Measurements from ENCODE around the gene KRTAP20-1.
A peak's percentile ranks its signal among the peaks of the same experiment; 100 is the strongest.

Gene KRTAP20-1

GRCh38 chr21:30605968-30606367 lies 10.3 kb upstream of the KRTAP20-1 start:
- H3K9ac ChIP-seq (ENCODE audit: low read depth in 1 of 2, low read length in 2 of 2): no peak overlapping the region
- no peaks in the 10 kb centered on the region for H3K36me3 ChIP-seq (ENCODE audit: control insufficient read depth in 1 of 2, insufficient read depth in 2 of 2, low read length in 2 of 2)
- no peak overlapping the region for H3K27ac ChIP-seq (ENCODE audit: low read depth, low read length)
- H3K4me1 ChIP-seq (ENCODE audit: control insufficient read depth in 1 of 2, insufficient read depth in 2 of 2, low read length in 2 of 2): no peaks in the 10 kb centered on the region
- H3K4me3 ChIP-seq (ENCODE audit: low read depth in 1 of 2, low read length in 2 of 2): no peak overlapping the region
- no peaks in the 10 kb centered on the region for H3K27me3 ChIP-seq (ENCODE audit: control insufficient read depth in 1 of 2, insufficient read depth in 2 of 2, low read length in 2 of 2)
- H3K9me3 ChIP-seq (ENCODE audit: control insufficient read depth in 1 of 2, low read length in 2 of 2): peaks cover 0 to 20% of the 10 kb centered on the region in 2 donors

DNA sequence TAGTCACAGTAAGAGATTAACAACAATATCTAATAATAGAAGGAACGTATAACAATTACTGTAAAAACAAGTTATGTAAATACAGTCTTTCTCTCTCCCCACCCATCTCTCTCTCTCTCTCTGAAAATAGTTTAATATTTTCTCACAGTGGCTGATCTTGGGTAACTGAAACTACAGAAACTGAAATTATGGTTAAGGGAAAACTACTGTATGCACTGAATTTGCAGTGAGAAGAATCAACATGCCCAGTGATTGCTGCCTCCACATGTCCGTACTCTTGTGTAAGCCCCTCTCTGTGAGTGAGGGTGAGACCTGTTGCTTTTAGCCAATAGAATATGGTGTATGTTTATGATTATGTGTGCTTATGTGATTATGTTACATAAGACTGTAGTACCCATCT lies 4.1 kb upstream of the KRTAP20-1 start:
- Histone ChIP-seq H3K27me3 (ENCODE audit: control insufficient read depth in 1 of 2, insufficient read depth in 2 of 2, low read length in 2 of 2) (no peaks in the 10 kb centered on the region), H3K4me3 (ENCODE audit: low read depth in 1 of 2, low read length in 2 of 2) (no peak overlapping the region), H3K9ac (ENCODE audit: low read depth in 1 of 2, low read length in 2 of 2) (no peak overlapping the region), H3K27ac (ENCODE audit: low read depth, low read length) (peak overlapping the region; percentile 6), H3K9me3 (ENCODE audit: control insufficient read depth in 1 of 2, low read length in 2 of 2) (peaks cover 0 to 37% of the 10 kb centered on the region in 2 donors), H3K36me3 (ENCODE audit: control insufficient read depth in 1 of 2, insufficient read depth in 2 of 2, low read length in 2 of 2) (no peaks in the 10 kb centered on the region), H3K4me1 (ENCODE audit: control insufficient read depth in 1 of 2, insufficient read depth in 2 of 2, low read length in 2 of 2) (no peaks in the 10 kb centered on the region)

GRCh38 chr21:30613836-30614235 lies 2.4 kb upstream of the KRTAP20-1 start, which contains the start of gene KRTAP6-1:
Gene KRTAP6-1, minus strand, starts transcription at chr21:30613930. Its CDS starts 26 bp downstream, at chr21:30613904.
- Histone ChIP-seq H3K36me3 (ENCODE audit: control insufficient read depth in 1 of 2, insufficient read depth in 2 of 2, low read length in 2 of 2) (no peaks in the 10 kb centered on the region), H3K4me1 (ENCODE audit: control insufficient read depth in 1 of 2, insufficient read depth in 2 of 2, low read length in 2 of 2) (no peaks in the 10 kb centered on the region), H3K4me3 (ENCODE audit: low read depth in 1 of 2, low read length in 2 of 2) (no peak within 1 kb of the TSS), H3K9ac (ENCODE audit: low read depth in 1 of 2, low read length in 2 of 2) (no peak within 1 kb of the TSS), H3K27me3 (ENCODE audit: control insufficient read depth in 1 of 2, insufficient read depth in 2 of 2, low read length in 2 of 2) (no peaks in the 10 kb centered on the region), H3K27ac (ENCODE audit: low read depth, low read length) (no peak within 1 kb of the TSS), H3K9me3 (ENCODE audit: control insufficient read depth in 1 of 2, low read length in 2 of 2) (peaks cover 0 to 31% of the 10 kb centered on the region in 2 donors)

GRCh38 chr21:30615199-30615598 lies 1.0 kb upstream of the KRTAP20-1 start:
- H3K9ac ChIP-seq (ENCODE audit: low read depth in 1 of 2, low read length in 2 of 2): no peak overlapping the region
- H3K27me3 ChIP-seq (ENCODE audit: control insufficient read depth in 1 of 2, insufficient read depth in 2 of 2, low read length in 2 of 2): no peaks in the 10 kb centered on the region
- peaks cover 0 to 31% of the 10 kb centered on the region in 2 donors for H3K9me3 ChIP-seq (ENCODE audit: control insufficient read depth in 1 of 2, low read length in 2 of 2)
- H3K4me3 ChIP-seq (ENCODE audit: low read depth in 1 of 2, low read length in 2 of 2): no peak overlapping the region
- no peaks in the 10 kb centered on the region for H3K4me1 ChIP-seq (ENCODE audit: control insufficient read depth in 1 of 2, insufficient read depth in 2 of 2, low read length in 2 of 2)
- no peaks in the 10 kb centered on the region for H3K36me3 ChIP-seq (ENCODE audit: control insufficient read depth in 1 of 2, insufficient read depth in 2 of 2, low read length in 2 of 2)
- H3K27ac ChIP-seq (ENCODE audit: low read depth, low read length): no peak overlapping the region

DNA sequence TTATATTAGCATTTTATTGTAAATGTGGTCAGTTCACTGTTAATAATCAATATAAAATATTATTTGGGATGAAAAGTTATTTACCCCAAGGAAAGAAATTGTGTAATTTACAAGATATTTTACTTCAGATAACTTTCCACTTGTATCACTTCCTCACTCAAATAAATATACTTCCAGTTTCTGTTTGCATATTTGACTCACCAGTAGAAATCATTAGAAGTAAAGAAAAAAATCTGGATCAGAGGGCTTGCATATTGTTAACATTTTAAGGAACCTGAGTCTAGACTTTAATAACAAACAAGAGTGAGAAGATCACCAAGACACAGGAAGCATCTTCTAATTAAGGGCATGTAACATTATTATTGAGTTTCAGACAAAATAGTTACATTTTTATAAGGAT lies 3.9 kb downstream of the KRTAP20-1 start:
- no peak overlapping the region for H3K9ac ChIP-seq (ENCODE audit: low read depth in 1 of 2, low read length in 2 of 2)
- H3K27me3 ChIP-seq (ENCODE audit: control insufficient read depth in 1 of 2, insufficient read depth in 2 of 2, low read length in 2 of 2): no peaks in the 10 kb centered on the region
- no peak overlapping the region for H3K27ac ChIP-seq (ENCODE audit: low read depth, low read length)
- no peaks in the 10 kb centered on the region for H3K36me3 ChIP-seq (ENCODE audit: control insufficient read depth in 1 of 2, insufficient read depth in 2 of 2, low read length in 2 of 2)
- H3K4me1 ChIP-seq (ENCODE audit: control insufficient read depth in 1 of 2, insufficient read depth in 2 of 2, low read length in 2 of 2): no peaks in the 10 kb centered on the region
- H3K4me3 ChIP-seq (ENCODE audit: low read depth in 1 of 2, low read length in 2 of 2): no peak overlapping the region
- peaks cover 9 to 12% of the 10 kb centered on the region in 2 donors for H3K9me3 ChIP-seq (ENCODE audit: control insufficient read depth in 1 of 2, low read length in 2 of 2)

GRCh38 chr21:30620522-30620921 lies 4.3 kb downstream of the KRTAP20-1 start, which contains the start of gene KRTAP20-4:
Gene KRTAP20-4, plus strand, starts transcription at chr21:30620627.
- no peaks in the 10 kb centered on the region for H3K4me1 ChIP-seq (ENCODE audit: control insufficient read depth in 1 of 2, insufficient read depth in 2 of 2, low read length in 2 of 2)
- H3K9ac ChIP-seq (ENCODE audit: low read depth in 1 of 2, low read length in 2 of 2): no peak within 1 kb of the TSS
- no peak within 1 kb of the TSS for H3K27ac ChIP-seq (ENCODE audit: low read depth, low read length)
- H3K36me3 ChIP-seq (ENCODE audit: control insufficient read depth in 1 of 2, insufficient read depth in 2 of 2, low read length in 2 of 2): no peaks in the 10 kb centered on the region
- peaks cover 11 to 12% of the 10 kb centered on the region in 2 donors for H3K9me3 ChIP-seq (ENCODE audit: control insufficient read depth in 1 of 2, low read length in 2 of 2)
- no peaks in the 10 kb centered on the region for H3K27me3 ChIP-seq (ENCODE audit: control insufficient read depth in 1 of 2, insufficient read depth in 2 of 2, low read length in 2 of 2)
- no peak within 1 kb of the TSS for H3K4me3 ChIP-seq (ENCODE audit: low read depth in 1 of 2, low read length in 2 of 2)

DNA sequence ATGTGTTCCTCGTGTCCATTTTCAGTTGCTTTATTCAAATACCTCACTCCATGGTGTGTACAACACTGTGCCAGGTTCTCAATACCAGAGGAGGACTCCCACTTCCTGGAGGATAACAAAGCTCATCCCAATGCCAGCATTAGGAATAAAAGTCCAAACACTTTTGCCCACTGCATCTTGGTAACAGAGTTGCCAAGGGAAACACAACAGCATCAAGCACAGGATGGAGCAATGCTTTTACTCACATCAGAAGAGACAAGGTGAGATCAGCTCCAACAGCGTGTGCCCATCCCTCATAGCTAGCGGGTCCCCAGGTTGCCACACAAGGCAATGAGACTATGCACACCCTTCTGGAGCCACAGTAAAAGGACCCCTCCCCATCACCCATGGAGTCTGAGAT lies 7.1 kb downstream of the KRTAP20-1 start:
- H3K9ac ChIP-seq (ENCODE audit: low read depth in 1 of 2, low read length in 2 of 2): no peak overlapping the region
- peaks cover 6 to 14% of the 10 kb centered on the region in 2 donors for H3K9me3 ChIP-seq (ENCODE audit: control insufficient read depth in 1 of 2, low read length in 2 of 2)
- H3K4me1 ChIP-seq (ENCODE audit: control insufficient read depth in 1 of 2, insufficient read depth in 2 of 2, low read length in 2 of 2): no peaks in the 10 kb centered on the region
- H3K27me3 ChIP-seq (ENCODE audit: control insufficient read depth in 1 of 2, insufficient read depth in 2 of 2, low read length in 2 of 2): no peaks in the 10 kb centered on the region
- no peaks in the 10 kb centered on the region for H3K36me3 ChIP-seq (ENCODE audit: control insufficient read depth in 1 of 2, insufficient read depth in 2 of 2, low read length in 2 of 2)
- H3K4me3 ChIP-seq (ENCODE audit: low read depth in 1 of 2, low read length in 2 of 2): no peak overlapping the region
- no peak overlapping the region for H3K27ac ChIP-seq (ENCODE audit: low read depth, low read length)

- Histone ChIP-seq H3K27ac (ENCODE audit: low read depth, low read length) (no peak overlapping the region), H3K27me3 (ENCODE audit: control insufficient read depth in 1 of 2, insufficient read depth in 2 of 2, low read length in 2 of 2) (no peaks in the 10 kb centered on the region), H3K4me1 (ENCODE audit: control insufficient read depth in 1 of 2, insufficient read depth in 2 of 2, low read length in 2 of 2) (no peaks in the 10 kb centered on the region), H3K9ac (ENCODE audit: low read depth in 1 of 2, low read length in 2 of 2) (no peak overlapping the region), H3K4me3 (ENCODE audit: low read depth in 1 of 2, low read length in 2 of 2) (no peak overlapping the region), H3K9me3 (ENCODE audit: control insufficient read depth in 1 of 2, low read length in 2 of 2) (peaks cover 14% of the 10 kb centered on the region in 2 donors), H3K36me3 (ENCODE audit: control insufficient read depth in 1 of 2, insufficient read depth in 2 of 2, low read length in 2 of 2) (no peaks in the 10 kb centered on the region)
These were observed 9.4 kb downstream of the KRTAP20-1 start for GRCh38 chr21:30625449-30626165.

- Histone ChIP-seq H3K9ac (ENCODE audit: low read depth in 1 of 2, low read length in 2 of 2) (no peak overlapping the region), H3K27ac (ENCODE audit: low read depth, low read length) (no peak overlapping the region), H3K4me3 (ENCODE audit: low read depth in 1 of 2, low read length in 2 of 2) (no peak overlapping the region), H3K9me3 (ENCODE audit: control insufficient read depth in 1 of 2, low read length in 2 of 2) (peaks cover 14 to 15% of the 10 kb centered on the region in 2 donors), H3K4me1 (ENCODE audit: control insufficient read depth in 1 of 2, insufficient read depth in 2 of 2, low read length in 2 of 2) (no peaks in the 10 kb centered on the region), H3K27me3 (ENCODE audit: control insufficient read depth in 1 of 2, insufficient read depth in 2 of 2, low read length in 2 of 2) (no peaks in the 10 kb centered on the region), H3K36me3 (ENCODE audit: control insufficient read depth in 1 of 2, insufficient read depth in 2 of 2, low read length in 2 of 2) (no peaks in the 10 kb centered on the region)
These were observed 11.9 kb downstream of the KRTAP20-1 start for GRCh38 chr21:30628109-30628508.

- peaks cover 11 to 14% of the 10 kb centered on the region in 2 donors for H3K9me3 ChIP-seq (ENCODE audit: control insufficient read depth in 1 of 2, low read length in 2 of 2)
- H3K36me3 ChIP-seq (ENCODE audit: control insufficient read depth in 1 of 2, insufficient read depth in 2 of 2, low read length in 2 of 2): no peaks in the 10 kb centered on the region
- no peak overlapping the region for H3K27ac ChIP-seq (ENCODE audit: low read depth, low read length)
- H3K9ac ChIP-seq (ENCODE audit: low read depth in 1 of 2, low read length in 2 of 2): no peak overlapping the region
- no peaks in the 10 kb centered on the region for H3K4me1 ChIP-seq (ENCODE audit: control insufficient read depth in 1 of 2, insufficient read depth in 2 of 2, low read length in 2 of 2)
- no peaks in the 10 kb centered on the region for H3K27me3 ChIP-seq (ENCODE audit: control insufficient read depth in 1 of 2, insufficient read depth in 2 of 2, low read length in 2 of 2)
- H3K4me3 ChIP-seq (ENCODE audit: low read depth in 1 of 2, low read length in 2 of 2): no peak overlapping the region
These were observed 13.0 kb downstream of the KRTAP20-1 start for GRCh38 chr21:30629200-30629599.
